Endothelial cell of umbilical vein (primary cell): ENCODE measurements around the gene FAM118B. TPM values are rescaled to one million over a fixed set of nuclear protein-coding genes. Genes with fewer than 3 reads are reported as not detected.

Source experiments
- BruUV-seq: library from RNA; stranded (reverse); fragments of 400-500 nt; replicated peaks from 2 replicates; lab custom pipeline; 2021; lab: Mats Ljungman, UMichigan
- CTCF ChIA-PET: fragments of 300-600, 350-600 bp; sonication (Branson Sonifier 250); formaldehyde crosslinking; loops from one replicate; lab custom pipeline; 2021; ENCODE audit warnings: antibody characterized with exemption, inconsistent platforms; lab: Charles Lee
- POLR2A ChIA-PET: fragments of 300-600, 350-600 bp; sonication (Branson Sonifier 250); formaldehyde crosslinking; loops from one replicate; lab custom pipeline; 2021; ENCODE audit warnings: antibody characterized with exemption, inconsistent platforms; lab: Charles Lee
- DNase-seq: peaks from one replicate; pipeline ENCODE4 v3.0.0-alpha.2; 2011; ENCODE audit warnings: low read depth, low spot score
- FAIRE-seq: peaks from 2 replicates; lab custom pipeline; 2011; peaks lifted over from hg19 to GRCh38; lab: Jason Lieb, UNC
- H2AFZ ChIP-seq: 2 replicates; pipeline ENCODE4 v1.6.0; 2012; ENCODE audit warnings: low read depth, low read length, control low read depth, inconsistent platforms
- H3K27ac ChIP-seq: 2 replicates; pipeline ENCODE4 v1.5.1; 2011; ENCODE audit warnings: low read depth, mild to moderate bottlenecking, control low read depth, low read length, moderate library complexity; ENCODE audit not compliant: insufficient read depth
- H3K27me3 ChIP-seq, 2 experiments: 2 replicates each; pipeline versions ENCODE4 v1.6.0 to v1.6.1; 2011; ENCODE audit warnings: low read length in 2 of 2, mixed read lengths in 1 of 2; ENCODE audit not compliant: control insufficient read depth in 2 of 2, insufficient read depth in 2 of 2
- H3K36me3 ChIP-seq, 2 experiments: 2 replicates in 1 of 2; 3 replicates in 1 of 2; pipeline ENCODE4 v1.5.1; 2011; ENCODE audit warnings: low read length in 2 of 2, mild to moderate bottlenecking in 1 of 2, moderate library complexity in 1 of 2; ENCODE audit not compliant: control insufficient read depth in 2 of 2, insufficient read depth in 2 of 2; ENCODE audit errors: extremely low read depth in 1 of 2
- H3K4me1 ChIP-seq: 3 replicates; pipeline ENCODE4 v1.5.1; 2011; ENCODE audit warnings: mild to moderate bottlenecking, low read length; ENCODE audit not compliant: control insufficient read depth, insufficient read depth; ENCODE audit errors: extremely low read depth
- H3K4me2 ChIP-seq: 2 replicates; pipeline ENCODE4 v1.6.1; 2011; ENCODE audit warnings: low read length, control low read depth, mixed read lengths; ENCODE audit not compliant: insufficient read depth
- H3K4me3 ChIP-seq, 3 experiments: fragments of 200-600 bp in 1 of 3; sonication (generic), shearing (Covaris generic) in 1 of 3; replicated peaks in 1 of 3; 2 replicates each; pipeline ENCODE4 v1.5.1; 2011 to 2016; ENCODE audit warnings: control low read depth in 3 of 3, low read length in 3 of 3, mild to moderate bottlenecking in 2 of 3, inconsistent platforms in 1 of 3, low read depth in 1 of 3, moderate library complexity in 1 of 3; ENCODE audit not compliant: insufficient read depth in 1 of 3
- H3K79me2 ChIP-seq: 2 replicates; pipeline ENCODE4 v1.6.0; 2012; ENCODE audit warnings: low read length, inconsistent platforms; ENCODE audit not compliant: control insufficient read depth, insufficient read depth
- H3K9ac ChIP-seq: replicated peaks from 2 replicates; pipeline ENCODE3; 2011; ENCODE audit warnings: low read length, control low read depth; ENCODE audit not compliant: insufficient read depth; ENCODE audit errors: extremely low read depth
- H3K9me1 ChIP-seq: replicated peaks from 3 replicates; pipeline ENCODE4 v1.6.0; 2011; ENCODE audit warnings: mild to moderate bottlenecking, low read length; ENCODE audit not compliant: control insufficient read depth, insufficient read depth; ENCODE audit errors: extremely low read depth
- H3K9me3 ChIP-seq: replicated peaks from 2 replicates; pipeline ENCODE4 v1.5.1; 2012; ENCODE audit warnings: low read length, inconsistent platforms; ENCODE audit not compliant: control insufficient read depth, insufficient read depth
- H4K20me1 ChIP-seq: replicated peaks from 2 replicates; pipeline ENCODE3; 2011; ENCODE audit warnings: mild to moderate bottlenecking, low read length; ENCODE audit not compliant: control insufficient read depth, insufficient read depth; ENCODE audit errors: extremely low read depth
- CTCF ChIP-seq, 2 donors: IDR thresholded peaks; 1 replicate in 1 of 2; 2 replicates in 1 of 2; pipeline ENCODE4 v1.5.1; 2011; ENCODE audit warnings: low read length in 2 of 2, mild to moderate bottlenecking in 2 of 2, moderate library complexity in 2 of 2, control low read depth in 1 of 2, inconsistent platforms in 1 of 2, low read depth in 1 of 2; ENCODE audit not compliant: insufficient read depth in 1 of 2; ENCODE audit errors: extremely low read depth in 1 of 2
- EZH2 ChIP-seq: IDR thresholded peaks from 2 replicates; pipeline ENCODE4 v1.6.1; 2012; ENCODE audit warnings: borderline replicate concordance, low read depth, mild to moderate bottlenecking, moderate library complexity, low read length, inconsistent platforms; ENCODE audit not compliant: severe bottlenecking
- FOS ChIP-seq: IDR thresholded peaks from 2 replicates; pipeline ENCODE4 v1.6.1; 2011; ENCODE audit warnings: mild to moderate bottlenecking, low read length, moderate library complexity, borderline replicate concordance; ENCODE audit not compliant: insufficient read depth
- GATA2 ChIP-seq: IDR thresholded peaks from 2 replicates; pipeline ENCODE4 v1.7.0; 2011; ENCODE audit warnings: low read depth, mild to moderate bottlenecking, moderate library complexity, mixed read lengths, low read length; ENCODE audit not compliant: insufficient read length, insufficient read depth
- JUN ChIP-seq: IDR thresholded peaks from 2 replicates; pipeline ENCODE4 v1.6.1; 2011; ENCODE audit warnings: borderline replicate concordance, low read depth; ENCODE audit not compliant: insufficient read length, insufficient read depth
- MAX ChIP-seq: IDR thresholded peaks from 2 replicates; pipeline ENCODE4 v1.6.1; 2011; ENCODE audit not compliant: insufficient read depth, insufficient read length
- MYC ChIP-seq: IDR thresholded peaks from one replicate; pipeline ENCODE4 v1.6.1; 2011; ENCODE audit warnings: mild to moderate bottlenecking, low read depth, low read length
- POLR2A ChIP-seq: IDR thresholded peaks from 2 replicates; pipeline ENCODE4 v1.6.1; 2012; ENCODE audit warnings: low read depth, mild to moderate bottlenecking, control low read depth, low read length
- POLR2AphosphoS5 ChIP-seq: IDR thresholded peaks from 2 replicates; pipeline ENCODE4 v1.6.1; 2012; ENCODE audit warnings: low read depth, mild to moderate bottlenecking, control low read depth, low read length, moderate library complexity; ENCODE audit not compliant: insufficient read depth
- dilution Hi-C: fragments of 300-500 bp; cut with MboI; formaldehyde crosslinking; loops from one replicate; pipeline ENCODE4 v1.15.0; 2019; ENCODE audit warnings: low sequenced_read_pairs; ENCODE audit not compliant: extremely low pct_ligation_motif_present
- intact Hi-C: fragments of 100-400 bp; cut with micrococcal nuclease; formaldehyde crosslinking; loops from one replicate; pipeline ENCODE4 v1.10.0; 2022
- polyA plus RNA-seq, 4 experiments: library from polyadenylated mRNA; depleted of rRNA in 3 of 4; stranded (reverse) in 3 of 4; unstranded in 1 of 4; fragments of >200 nt; gene quantifications; 2 replicates each; pipeline versions ENCODE4 v1.2.1 to v1.2.3, GENCODE V29; 2011 to 2012; ENCODE audit warnings: missing spikeins in 1 of 4
- total RNA-seq: library from RNA; stranded (reverse); gene quantifications from 2 replicates; pipeline ENCODE4 v1.2.3, GENCODE V29; 2021

FAM118B gene
- total and polyA plus RNA-seq, 2 donors (not counting 3 experiments of a cell fraction or from before 2014, with no cell fraction given) = 26.6 to 35.8 TPM

- H3K9me3 ChIP-seq = no peaks in the 10 kb centered on the region
- H2AFZ ChIP-seq = no peak overlapping the region
- no TSS peak for BruUV-seq
- FAIRE-seq (no peak), DNase-seq (no peak)
- peaks cover 22% of the 10 kb centered on the region for H3K79me2 ChIP-seq
- H3K27me3 ChIP-seq = no peaks in the 10 kb centered on the region
- ChIA-PET CTCF (no interaction called here), POLR2A (no interaction called here)
- peaks cover 4 to 17% of the 10 kb centered on the region in 2 experiments for H3K36me3 ChIP-seq
- TF ChIP-seq POLR2AphosphoS5 = no peak
- no peak for TF ChIP-seq JUN
- no peak for TF ChIP-seq GATA2
- TF ChIP-seq MYC = no peak
- TF ChIP-seq MAX = no peak
- TF ChIP-seq FOS = no peak
- TF ChIP-seq EZH2 = no peak
- no peak for TF ChIP-seq CTCF (IDR thresholded peaks at IDR 0.05; ENCODE audit: extremely low read depth in 1 of 2, insufficient read depth in 1 of 2, low read depth in 1 of 2, low read length in 2 of 2)
- no peak for TF ChIP-seq POLR2A
- dilution Hi-C loops = no loop called here
- intact Hi-C loops = no loop called here
- H3K27ac ChIP-seq = no peak overlapping the region
- peaks cover 8% of the 10 kb centered on the region for H3K4me1 ChIP-seq
- H3K4me3 ChIP-seq = no peak overlapping the region
- no peaks in the 10 kb centered on the region for H4K20me1 ChIP-seq
- H3K9me1 ChIP-seq = no peaks in the 10 kb centered on the region
- H3K4me2 ChIP-seq = no peak overlapping the region
- H3K9ac ChIP-seq = no peak overlapping the region
These were observed 3.7 kb upstream of the FAM118B start for GRCh38 chr11:126207896-126208295.
